Measurements from ENCODE around the gene LTBP1.

The LTBP1 gene

GRCh38 chr2:33111002-33111446 is 164.3 kb downstream of the LTBP1 start:
- peak; percentile 34 to 38 for DNase-seq (ENCODE audit: low read depth in 2 of 2)

- no peak for DNase-seq (ENCODE audit: low read depth in 2 of 2)
Measured at GRCh38 chr2:33115196-33115595, 168.4 kb downstream of the LTBP1 start.

GRCh38 chr2:33115728-33116127 is 169.0 kb downstream of the LTBP1 start:
- DNase-seq (ENCODE audit: low read depth in 2 of 2): no peak

GRCh38 chr2:33116799-33117198 is 170.0 kb downstream of the LTBP1 start:
- DNase-seq (ENCODE audit: low read depth in 2 of 2): no peak

GRCh38 chr2:33118651-33119050 is 171.9 kb downstream of the LTBP1 start:
- DNase-seq (ENCODE audit: low read depth in 2 of 2): no peak

GRCh38 chr2:33121416-33121815 is 174.7 kb downstream of the LTBP1 start:
- no peak for DNase-seq (ENCODE audit: low read depth in 2 of 2)

GRCh38 chr2:33121925-33122324 is 175.2 kb downstream of the LTBP1 start:
- DNase-seq (ENCODE audit: low read depth in 2 of 2): no peak

GRCh38 chr2:33122726-33123125 is 176.0 kb downstream of the LTBP1 start:
- no peak for DNase-seq (ENCODE audit: low read depth in 2 of 2)

- DNase-seq (ENCODE audit: low read depth in 2 of 2): peak in 1 of 2 experiments; percentile 57
Measured at GRCh38 chr2:33123216-33123615, 176.5 kb downstream of the LTBP1 start.

- no peak for DNase-seq (ENCODE audit: low read depth in 2 of 2)
Measured at GRCh38 chr2:33126552-33126951, 179.8 kb downstream of the LTBP1 start.

- DNase-seq (ENCODE audit: low read depth in 2 of 2): no peak
Measured at GRCh38 chr2:33126958-33127357, 180.2 kb downstream of the LTBP1 start.

GRCh38 chr2:33129263-33130053 is 182.7 kb downstream of the LTBP1 start:
- DNase-seq (ENCODE audit: low read depth in 2 of 2): no peak

- no peak for DNase-seq (ENCODE audit: low read depth in 2 of 2)
Measured at GRCh38 chr2:33130054-33130447, 183.3 kb downstream of the LTBP1 start.

GRCh38 chr2:33130544-33130943 is 183.8 kb downstream of the LTBP1 start:
- no peak for DNase-seq (ENCODE audit: low read depth in 2 of 2)

- peak in 1 of 2 experiments; percentile 32 for DNase-seq (ENCODE audit: low read depth in 2 of 2)
Measured at GRCh38 chr2:33131111-33131510, 184.4 kb downstream of the LTBP1 start.

GRCh38 chr2:33131749-33132148 is 185.0 kb downstream of the LTBP1 start:
- no peak for DNase-seq (ENCODE audit: low read depth in 2 of 2)

- no peak for DNase-seq (ENCODE audit: low read depth in 2 of 2)
Measured at GRCh38 chr2:33133454-33133952, 186.8 kb downstream of the LTBP1 start.

- DNase-seq (ENCODE audit: low read depth in 2 of 2): peak; percentile 93 to 95
Measured at GRCh38 chr2:33134086-33134771, 187.5 kb downstream of the LTBP1 start.

GRCh38 chr2:33134791-33135560 is 188.2 kb downstream of the LTBP1 start:
- no peak for DNase-seq (ENCODE audit: low read depth in 2 of 2)

GRCh38 chr2:33135645-33136044 is 188.9 kb downstream of the LTBP1 start:
- no peak for DNase-seq (ENCODE audit: low read depth in 2 of 2)

GRCh38 chr2:33136056-33136455 is 189.3 kb downstream of the LTBP1 start:
- no peak for DNase-seq (ENCODE audit: low read depth in 2 of 2)

GRCh38 chr2:33136566-33136965 is 189.8 kb downstream of the LTBP1 start:
- no peak for DNase-seq (ENCODE audit: low read depth in 2 of 2)

Data from fibroblast of skin of left biceps (primary cell).